HepG2 (cell line): Measurements from ENCODE around the gene CCDC117. TPM values are rescaled to one million over a fixed set of nuclear protein-coding genes. Genes with fewer than 3 reads are reported as not detected.

Source experiments
- ARID3A ChIP-seq: IDR thresholded peaks from 2 replicates; pipeline ENCODE4 v1.6.1; 2012; ENCODE audit warnings: low read depth, low read length, improper control_type of control experiment
- CBX2 ChIP-seq, 2 experiments: fragments of 200-600 bp in 1 of 2; sonication (generic); formaldehyde crosslinking in 1 of 2; IDR thresholded peaks; 2 replicates each; pipeline versions ENCODE4 v1.7.0 to v1.8.1; 2018 to 2022; ENCODE audit warnings: low read depth in 2 of 2, low read length in 1 of 2, mild to moderate bottlenecking in 1 of 2, missing genetic modification reagents in 1 of 2
- DZIP1 ChIP-seq: sonication (generic); formaldehyde crosslinking; IDR thresholded peaks from 2 replicates; pipeline ENCODE4 v1.5.0; 2020; ENCODE audit warnings: mild to moderate bottlenecking, missing genetic modification reagents
- HMGXB3 ChIP-seq: sonication (generic); formaldehyde crosslinking; IDR thresholded peaks from 2 replicates; pipeline ENCODE4 v1.4.0; 2020; ENCODE audit warnings: missing genetic modification reagents, borderline replicate concordance
- IKZF5 ChIP-seq: IDR thresholded peaks from 2 replicates; pipeline ENCODE4 v1.6.1; 2018; ENCODE audit warnings: missing genetic modification reagents, mild to moderate bottlenecking, missing compliant biosample characterization
- PHF5A ChIP-seq: IDR thresholded peaks from one replicate; pipeline ENCODE4 v1.6.1; 2018; ENCODE audit warnings: low read depth, missing genetic modification reagents; ENCODE audit not compliant: unreplicated experiment
- POGZ ChIP-seq: sonication (generic); formaldehyde crosslinking; IDR thresholded peaks from 2 replicates; pipeline ENCODE4 v1.4.0; 2020; ENCODE audit warnings: mild to moderate bottlenecking, missing genetic modification reagents
- PREB ChIP-seq: sonication (generic); formaldehyde crosslinking; IDR thresholded peaks from 2 replicates; pipeline ENCODE4 v1.4.0; 2020; ENCODE audit warnings: missing genetic modification reagents
- ZBED4 ChIP-seq: sonication (generic); formaldehyde crosslinking; IDR thresholded peaks from 2 replicates; pipeline ENCODE4 v1.4.0; 2020; ENCODE audit warnings: missing genetic modification reagents, borderline replicate concordance
- ZMYM2 ChIP-seq: sonication (generic); formaldehyde crosslinking; IDR thresholded peaks from 2 replicates; pipeline ENCODE4 v1.8.0; 2022; ENCODE audit warnings: mild to moderate bottlenecking, missing genetic modification reagents
- ZNF30 ChIP-seq: sonication (generic); formaldehyde crosslinking; IDR thresholded peaks from 2 replicates; pipeline ENCODE4 v1.5.0; 2020; ENCODE audit warnings: mild to moderate bottlenecking, missing genetic modification reagents
- polyA plus RNA-seq, 8 experiments: library from polyadenylated mRNA; depleted of rRNA in 3 of 8; stranded (reverse) in 7 of 8; unstranded in 1 of 8; fragments of >200 nt; fragmentation: Illumina TruSeq in 4 of 8; extraction: Trizol in 4 of 8; gene quantifications; 2 replicates each; pipeline versions ENCODE4 v1.2.1 to v1.2.3, GENCODE V29; 2011 to 2016; ENCODE audit warnings: low read depth in 4 of 8, missing spikeins in 1 of 8, mixed read lengths in 1 of 8; ENCODE audit not compliant: insufficient read depth in 1 of 8
- total RNA-seq, 5 experiments: library from RNA; depleted of rRNA; stranded (reverse); fragments of >200 nt; fragmentation: Illumina TruSeq; extraction: Trizol; gene quantifications; 2 replicates each; pipeline ENCODE4 v1.2.3, GENCODE V29; 2016; ENCODE audit warnings: low read depth in 1 of 5

The CCDC117 gene
- total and polyA plus RNA-seq, 2 of the 13 experiments (the other 11 are each of a cell fraction or from before 2014, with no cell fraction given): 12.6 to 34.2 TPM

- no peak for TF ChIP-seq ZBED4
- TF ChIP-seq HMGXB3 (CRISPR knock-in tag): no peak
- TF ChIP-seq PREB (CRISPR knock-in tag): no peak
- TF ChIP-seq IKZF5 (CRISPR knock-in tag): 0 out of 2 replicates have a peak, but pooled peaks have one; percentile 45
- no peak for TF ChIP-seq POGZ (CRISPR knock-in tag)
- TF ChIP-seq PHF5A (CRISPR knock-in tag): no peak
- TF ChIP-seq CBX2 (IDR thresholded peaks at IDR 0.05; ENCODE audit: low read depth, low read length): no peak
- TF ChIP-seq CBX2 (CRISPR knock-in tag; IDR thresholded peaks at IDR 0.05; ENCODE audit: low read depth): no peak
- TF ChIP-seq ARID3A: no peak
- TF ChIP-seq ZMYM2 (CRISPR knock-in tag): peak; percentile 37; the same call in 1 of the 2 replicates
- TF ChIP-seq ZNF30 (CRISPR knock-in tag): no peak
- peak; percentile 65; the same call in 1 of the 2 replicates for TF ChIP-seq DZIP1 (CRISPR knock-in tag)
Observed at GRCh38 chr22:28792491-28793383, 20.2 kb downstream of the CCDC117 start (continued).
